Nephron (organoid): ENCODE measurements around the gene ABCC6.
A peak's percentile ranks its signal among the peaks of the same experiment; 100 is the strongest.
"Not testable (repeated sequence)": the region's sequence is repeated elsewhere in the genome, so short reads cannot be mapped to it uniquely, and the experiment has no call there.

Source experiments
- H3K27ac Mint-ChIP-seq, 3 experiments: 2 replicates each; pipeline ENCODE4 v1.8.0; 2020; ENCODE audit warnings: mixed read lengths in 3 of 3, mild to moderate bottlenecking in 2 of 3, moderate library complexity in 1 of 3
- H3K27me3 Mint-ChIP-seq: 2 replicates; pipeline ENCODE4 v1.8.0; 2021; ENCODE audit warnings: low read depth, mild to moderate bottlenecking, moderate library complexity, mixed read lengths
- H3K36me3 Mint-ChIP-seq: 2 replicates; pipeline ENCODE4 v1.8.0; 2020; ENCODE audit warnings: low read depth, mixed read lengths
- H3K4me1 Mint-ChIP-seq: 2 replicates; pipeline ENCODE4 v1.8.0; 2020; ENCODE audit warnings: mixed read lengths
- H3K4me3 Mint-ChIP-seq, 3 experiments: 2 replicates each; pipeline ENCODE4 v1.8.0; 2020; ENCODE audit warnings: mild to moderate bottlenecking in 3 of 3, mixed read lengths in 3 of 3, moderate library complexity in 2 of 3
- H3K9me3 Mint-ChIP-seq: 2 replicates; pipeline ENCODE4 v1.8.0; 2020; ENCODE audit warnings: mixed read lengths

ABCC6 gene

GRCh38 chr16:16247439-16247838 lies 24.1 kb upstream of the ABCC6 start:
- H3K27ac Mint-ChIP-seq, H3K4me3 Mint-ChIP-seq, H3K27me3 Mint-ChIP-seq, H3K4me1 Mint-ChIP-seq, H3K9me3 Mint-ChIP-seq, H3K36me3 Mint-ChIP-seq: not testable (repeated sequence)

- H3K27me3 Mint-ChIP-seq, H3K36me3 Mint-ChIP-seq, H3K4me1 Mint-ChIP-seq, H3K4me3 Mint-ChIP-seq, H3K9me3 Mint-ChIP-seq, H3K27ac Mint-ChIP-seq: not testable (repeated sequence)
These were observed 23.4 kb upstream of the ABCC6 start for GRCh38 chr16:16246578-16247262.

DNA sequence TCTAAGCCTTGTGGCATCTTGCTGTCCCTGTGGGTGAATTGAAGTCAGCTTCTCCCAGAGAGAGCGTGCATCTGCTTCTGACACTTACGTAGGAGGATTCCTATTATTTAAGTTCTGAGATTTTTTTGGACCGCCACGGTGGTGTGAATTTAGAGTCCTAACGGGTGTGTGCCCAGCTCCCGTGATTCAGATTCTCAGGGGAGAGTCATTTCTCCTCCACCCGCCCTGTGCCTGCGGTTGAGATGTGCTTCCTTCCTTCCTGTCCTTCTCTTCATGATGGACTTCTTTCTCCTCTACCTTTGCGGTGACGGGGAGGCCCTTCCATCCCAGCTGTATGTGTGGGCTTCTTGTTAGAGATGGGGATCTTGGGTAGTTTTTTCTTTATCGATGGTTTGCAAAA lies 20.6 kb upstream of the ABCC6 start:
- not testable (repeated sequence) for H3K4me1 Mint-ChIP-seq, H3K36me3 Mint-ChIP-seq, H3K4me3 Mint-ChIP-seq, H3K9me3 Mint-ChIP-seq, H3K27me3 Mint-ChIP-seq, H3K27ac Mint-ChIP-seq

DNA sequence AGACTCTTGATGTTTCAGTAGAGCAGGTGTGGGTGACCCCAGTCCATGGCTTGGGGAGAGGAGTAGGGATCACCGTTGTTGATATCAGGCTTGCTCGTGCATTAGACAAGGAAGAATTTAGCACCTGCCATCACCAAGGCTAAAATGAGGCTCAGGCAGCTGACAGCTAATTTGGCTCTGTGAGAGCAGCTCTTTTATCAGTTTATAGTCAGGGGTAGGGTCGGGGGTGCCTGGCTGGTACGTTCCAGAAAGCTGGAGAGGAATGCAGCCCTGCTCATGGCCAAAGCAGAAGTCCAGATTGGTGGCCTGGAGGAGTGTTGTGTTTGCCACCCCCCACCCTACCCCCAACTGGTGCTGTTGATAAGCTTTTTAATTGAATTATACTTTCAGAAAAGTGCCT lies 17.4 kb upstream of the ABCC6 start:
- not testable (repeated sequence) for H3K9me3 Mint-ChIP-seq, H3K4me3 Mint-ChIP-seq, H3K27ac Mint-ChIP-seq, H3K36me3 Mint-ChIP-seq, H3K4me1 Mint-ChIP-seq, H3K27me3 Mint-ChIP-seq

DNA sequence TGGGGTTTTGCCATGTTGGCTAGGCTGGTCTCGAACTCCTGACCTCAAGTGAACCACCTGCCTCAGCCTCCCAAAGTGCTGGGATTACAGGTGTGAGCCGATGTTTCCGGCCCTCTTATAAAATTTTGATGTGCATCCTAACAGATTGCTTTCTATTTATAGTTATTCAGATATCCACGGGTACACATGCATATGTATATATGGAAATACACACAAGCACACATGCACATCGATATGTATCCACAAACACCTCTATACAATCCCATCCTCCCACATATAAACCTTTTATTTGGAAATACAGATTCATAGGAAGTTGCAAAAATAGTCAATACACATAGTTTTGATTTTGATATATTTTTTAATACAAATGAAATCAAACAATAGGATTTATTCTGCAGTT lies 14.4 kb upstream of the ABCC6 start:
- not testable (repeated sequence) for H3K4me1 Mint-ChIP-seq, H3K27ac Mint-ChIP-seq, H3K27me3 Mint-ChIP-seq, H3K4me3 Mint-ChIP-seq, H3K36me3 Mint-ChIP-seq, H3K9me3 Mint-ChIP-seq

DNA sequence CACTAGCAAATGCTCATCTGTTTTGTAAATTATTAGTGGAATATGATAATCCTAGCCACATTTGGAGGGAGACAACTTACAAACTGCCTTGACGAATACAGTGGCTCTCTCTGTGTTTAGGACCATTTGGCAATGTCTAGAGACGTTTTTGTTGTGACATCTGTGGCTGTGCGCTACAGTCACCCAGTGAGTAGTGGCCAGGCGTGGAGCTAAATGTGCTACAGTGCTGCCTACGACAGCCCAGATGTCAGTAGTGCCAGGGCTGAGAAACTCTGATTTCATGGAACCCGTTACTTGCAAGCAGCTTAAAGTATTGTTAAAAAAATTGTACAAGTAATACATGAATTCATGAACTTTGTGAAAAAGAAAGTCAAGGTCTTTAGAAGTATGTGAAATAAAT lies 13.8 kb upstream of the ABCC6 start:
- H3K4me1 Mint-ChIP-seq, H3K9me3 Mint-ChIP-seq, H3K27ac Mint-ChIP-seq, H3K36me3 Mint-ChIP-seq, H3K4me3 Mint-ChIP-seq, H3K27me3 Mint-ChIP-seq: not testable (repeated sequence)

DNA sequence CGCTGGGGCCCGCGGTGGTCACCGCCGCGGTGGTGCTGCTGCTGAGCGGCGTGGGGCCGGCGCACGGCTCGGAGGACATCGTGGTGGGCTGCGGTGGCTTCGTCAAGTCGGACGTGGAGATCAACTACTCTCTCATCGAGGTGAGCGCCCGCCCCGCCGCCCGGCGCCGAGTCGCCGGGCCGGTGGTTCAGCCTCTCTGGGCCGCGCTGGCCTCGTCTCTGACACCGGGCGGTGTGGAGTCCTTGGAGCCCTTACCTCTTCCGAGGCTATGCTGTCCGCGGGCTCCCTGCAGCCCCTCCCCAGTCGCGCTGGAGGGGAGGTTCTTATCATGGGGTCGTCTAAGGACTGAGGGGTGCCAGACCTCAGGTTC lies 9.4 kb upstream of the ABCC6 start:
- not testable (repeated sequence) for H3K4me3 Mint-ChIP-seq, H3K36me3 Mint-ChIP-seq, H3K9me3 Mint-ChIP-seq, H3K27ac Mint-ChIP-seq, H3K4me1 Mint-ChIP-seq, H3K27me3 Mint-ChIP-seq

DNA sequence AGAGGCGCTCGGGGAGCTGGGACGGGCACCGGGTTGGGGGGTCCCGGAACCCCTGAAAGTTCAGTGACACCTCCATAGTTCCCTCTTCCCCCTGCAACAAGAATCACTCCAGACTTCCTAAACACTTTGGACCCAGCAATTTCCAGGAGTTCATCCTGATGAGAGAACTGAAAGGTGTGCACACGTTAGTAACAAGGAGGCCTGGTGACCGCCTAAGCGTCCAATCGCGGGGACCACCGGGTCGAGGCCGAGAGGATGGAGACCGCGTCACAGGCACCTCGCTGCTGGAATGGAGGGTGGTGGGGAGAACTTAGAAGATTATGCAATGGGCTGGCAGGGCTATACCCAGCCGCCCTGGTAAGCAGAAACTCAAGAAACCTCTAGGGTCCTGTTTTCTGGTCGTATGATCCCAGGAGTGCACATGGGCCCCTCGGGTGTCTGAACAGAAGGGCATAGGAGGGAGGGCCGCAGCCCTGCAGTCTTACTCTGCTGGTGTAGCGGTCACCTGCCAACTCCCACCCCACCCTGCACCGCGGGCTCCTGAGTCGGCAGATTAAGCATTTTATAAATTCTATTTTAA lies 458 bp upstream of the ABCC6 start:
- H3K27me3 Mint-ChIP-seq, H3K27ac Mint-ChIP-seq, H3K36me3 Mint-ChIP-seq, H3K9me3 Mint-ChIP-seq, H3K4me1 Mint-ChIP-seq: not testable (repeated sequence)
- H3K4me3 Mint-ChIP-seq: peak overlapping the region; percentile 63 to 68 (median 63)

DNA sequence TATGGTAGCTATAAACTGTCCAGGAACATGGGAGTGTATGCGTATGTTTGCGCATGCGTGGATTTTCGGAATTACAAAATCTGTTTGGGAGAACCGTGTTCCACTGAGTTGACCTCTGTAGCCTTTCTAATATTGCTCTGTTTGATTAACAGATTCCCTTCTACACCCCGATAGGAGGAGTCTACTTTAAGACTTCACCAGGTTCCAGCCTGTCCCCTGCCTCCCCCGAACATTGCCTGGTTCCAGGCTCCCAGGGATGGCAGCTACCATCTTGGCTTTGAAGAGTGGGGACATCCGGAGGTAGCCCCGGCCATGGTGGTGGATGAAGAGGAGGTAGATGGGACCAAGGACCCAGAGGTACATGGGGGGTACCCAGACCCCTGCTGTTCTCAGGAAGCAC lies 1.9 kb downstream of the ABCC6 start:
- H3K36me3 Mint-ChIP-seq, H3K27ac Mint-ChIP-seq, H3K27me3 Mint-ChIP-seq, H3K4me3 Mint-ChIP-seq, H3K4me1 Mint-ChIP-seq, H3K9me3 Mint-ChIP-seq: not testable (repeated sequence)

GRCh38 chr16:16220449-16220848 lies 2.8 kb downstream of the ABCC6 start:
- not testable (repeated sequence) for H3K27me3 Mint-ChIP-seq, H3K9me3 Mint-ChIP-seq, H3K4me3 Mint-ChIP-seq, H3K27ac Mint-ChIP-seq, H3K4me1 Mint-ChIP-seq, H3K36me3 Mint-ChIP-seq

GRCh38 chr16:16218787-16219186 lies 4.5 kb downstream of the ABCC6 start:
- not testable (repeated sequence) for H3K9me3 Mint-ChIP-seq, H3K36me3 Mint-ChIP-seq, H3K27me3 Mint-ChIP-seq, H3K27ac Mint-ChIP-seq, H3K4me1 Mint-ChIP-seq, H3K4me3 Mint-ChIP-seq

- H3K9me3 Mint-ChIP-seq, H3K27me3 Mint-ChIP-seq, H3K4me3 Mint-ChIP-seq, H3K4me1 Mint-ChIP-seq, H3K36me3 Mint-ChIP-seq, H3K27ac Mint-ChIP-seq: not testable (repeated sequence)
These were observed 4.9 kb downstream of the ABCC6 start for GRCh38 chr16:16218349-16218748.

GRCh38 chr16:16213863-16214293 lies 9.4 kb downstream of the ABCC6 start:
- not testable (repeated sequence) for H3K27ac Mint-ChIP-seq, H3K9me3 Mint-ChIP-seq, H3K4me1 Mint-ChIP-seq, H3K36me3 Mint-ChIP-seq, H3K4me3 Mint-ChIP-seq, H3K27me3 Mint-ChIP-seq

DNA sequence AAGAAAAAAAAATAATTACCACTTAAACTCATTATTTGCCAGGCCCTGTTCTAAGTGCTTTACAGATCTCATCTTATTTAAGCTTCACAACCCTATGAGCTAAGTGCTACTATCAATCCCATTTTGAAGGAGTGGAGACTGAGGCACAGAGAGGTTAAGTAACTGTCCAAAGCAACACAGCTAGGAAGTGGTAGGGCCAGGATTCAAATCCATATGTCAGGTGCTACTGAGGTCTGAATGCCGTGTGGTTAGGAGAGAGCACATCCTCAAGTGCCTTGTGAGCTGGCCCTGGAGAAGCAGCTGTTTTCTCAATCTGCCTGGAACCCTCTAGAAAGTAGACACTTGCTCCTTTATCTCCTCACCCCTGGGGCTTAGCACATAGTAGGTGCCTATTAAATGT lies 11.9 kb downstream of the ABCC6 start:
- not testable (repeated sequence) for H3K9me3 Mint-ChIP-seq, H3K4me3 Mint-ChIP-seq, H3K36me3 Mint-ChIP-seq, H3K4me1 Mint-ChIP-seq, H3K27me3 Mint-ChIP-seq, H3K27ac Mint-ChIP-seq

DNA sequence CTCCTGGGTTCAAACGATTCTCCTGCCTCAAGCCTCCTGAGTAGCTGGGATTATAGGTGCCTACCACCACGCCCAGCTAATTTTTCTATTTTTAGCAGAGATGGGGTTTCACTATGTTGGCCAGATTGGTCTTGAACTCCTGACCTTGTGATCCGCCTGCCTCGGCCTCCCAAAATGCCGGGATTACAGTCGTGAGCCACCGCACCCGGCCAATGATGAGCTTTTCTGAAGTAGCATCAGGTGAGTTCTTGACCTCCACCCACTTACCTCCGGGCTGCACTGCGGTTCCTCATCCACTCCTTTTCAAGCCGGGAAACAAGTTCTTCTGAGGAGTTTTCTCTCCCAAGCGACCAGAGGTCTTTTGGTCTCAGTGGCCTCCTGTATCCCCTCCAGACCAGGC lies 14.8 kb downstream of the ABCC6 start:
- not testable (repeated sequence) for H3K4me1 Mint-ChIP-seq, H3K9me3 Mint-ChIP-seq, H3K27ac Mint-ChIP-seq, H3K4me3 Mint-ChIP-seq, H3K27me3 Mint-ChIP-seq, H3K36me3 Mint-ChIP-seq

DNA sequence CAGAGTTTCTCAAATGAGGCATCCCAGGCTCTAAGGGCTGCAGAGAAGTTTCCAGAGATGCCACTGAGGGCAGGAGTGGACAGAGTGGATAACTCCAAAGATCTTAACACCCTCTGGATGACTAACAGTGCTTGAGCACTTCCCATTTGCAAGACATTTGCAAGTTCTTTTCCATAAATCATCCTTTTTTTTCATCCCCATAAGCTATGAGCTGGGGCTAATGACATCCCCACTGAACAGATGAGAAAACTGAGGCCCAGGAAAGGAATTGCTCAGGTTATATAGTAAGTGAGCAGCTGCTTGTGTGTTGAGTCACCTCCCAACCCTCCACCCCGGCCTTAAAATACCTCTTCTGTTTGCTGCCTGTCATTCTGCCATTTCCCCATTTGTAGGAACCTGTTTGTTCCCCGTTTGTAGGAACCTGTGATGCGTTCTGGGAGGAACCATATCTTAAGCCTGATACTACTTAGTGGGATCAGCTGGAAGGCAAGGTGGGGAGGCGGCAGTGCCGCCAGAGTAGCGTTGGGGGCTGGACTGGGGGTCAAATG lies 15.4 kb downstream of the ABCC6 start:
- H3K4me1 Mint-ChIP-seq, H3K36me3 Mint-ChIP-seq, H3K27ac Mint-ChIP-seq, H3K27me3 Mint-ChIP-seq, H3K9me3 Mint-ChIP-seq, H3K4me3 Mint-ChIP-seq: not testable (repeated sequence)
